ENCODE data around the gene IL1R2.

The IL1R2 gene

GRCh38 chr2:102004581-102004980 is 12.8 kb downstream of the IL1R2 start (continued):
- TF ChIP-seq TSHZ1 (tag by site-specific recombination; IDR thresholded peaks at IDR 0.05; ENCODE audit: borderline replicate concordance) (no peak), ZSCAN4 (tag by site-specific recombination; IDR thresholded peaks at IDR 0.05) (no peak), ZNF157 (tag by site-specific recombination; IDR thresholded peaks at IDR 0.05) (no peak), ZNF239 (tag by site-specific recombination; IDR thresholded peaks at IDR 0.05) (no peak), WT1 (tag by site-specific recombination; IDR thresholded peaks at IDR 0.05) (no peak), ZNF514 (tag by site-specific recombination; IDR thresholded peaks at IDR 0.05) (no peak), SALL2 (tag by site-specific recombination; IDR thresholded peaks at IDR 0.05; ENCODE audit: borderline replicate concordance) (no peak), ZNF221 (tag by site-specific recombination; IDR thresholded peaks at IDR 0.05; ENCODE audit: borderline replicate concordance) (no peak), YY1 (tag by site-specific recombination; IDR thresholded peaks at IDR 0.05) (no peak)

GRCh38 chr2:102005449-102005848 is 13.7 kb downstream of the IL1R2 start:
- ChIA-PET CTCF (interaction anchor here (0.8 to 5.0 kb wide), 13 partner anchors 10 to 438 kb away, joined by 3 to 33 read pairs (median 4); no protein-coding TSS in a partner anchor), POLR2A (no interaction called here)
- Histone ChIP-seq H3K4me3 (ENCODE audit: low read depth, low read length) (no peak overlapping the region), H3K4me1 (ENCODE audit: control insufficient read depth, insufficient read depth, low read length) (no peaks in the 10 kb centered on the region), H3K36me3 (ENCODE audit: control insufficient read depth in 2 of 2, insufficient read depth in 1 of 2, low read length in 2 of 2) (no peaks in the 10 kb centered on the region), H3K27ac (ENCODE audit: extremely low read depth, low read depth, low read length) (no peak overlapping the region), H3K9me3 (ENCODE audit: control insufficient read depth, insufficient read depth, low read depth, low read length) (no peaks in the 10 kb centered on the region)
- no peak for TF ChIP-seq ZNF138 (tag by site-specific recombination; IDR thresholded peaks at IDR 0.05; ENCODE audit: borderline replicate concordance)
- TF ChIP-seq GLI4 (tag by site-specific recombination; IDR thresholded peaks at IDR 0.05) = no peak
- TF ChIP-seq ZNF571 (tag by site-specific recombination; IDR thresholded peaks at IDR 0.05) = no peak
- no peak for TF ChIP-seq OVOL3 (tag by site-specific recombination; IDR thresholded peaks at IDR 0.05)
- no peak for TF ChIP-seq ZNF211 (tag by site-specific recombination; IDR thresholded peaks at IDR 0.05; ENCODE audit: low read depth)
- no peak for TF ChIP-seq ZNF560 (tag by site-specific recombination; IDR thresholded peaks at IDR 0.05; ENCODE audit: borderline replicate concordance)
- no peak for TF ChIP-seq TRIM28 (IDR thresholded peaks at IDR 0.05; ENCODE audit: borderline replicate concordance, low read length)
- no peak for TF ChIP-seq ZNF777 (tag by site-specific recombination; IDR thresholded peaks at IDR 0.05; ENCODE audit: borderline replicate concordance)
- TF ChIP-seq ZNF529 (tag by site-specific recombination; IDR thresholded peaks at IDR 0.05; ENCODE audit: insufficient replicate concordance) = no peak
- TF ChIP-seq ZNF157 (tag by site-specific recombination; IDR thresholded peaks at IDR 0.05) = no peak
- no peak for TF ChIP-seq ZNF701 (tag by site-specific recombination; IDR thresholded peaks at IDR 0.05)
- TF ChIP-seq ZNF133 (tag by site-specific recombination; IDR thresholded peaks at IDR 0.05) = no peak
- no peak for TF ChIP-seq ZNF292 (tag by site-specific recombination; IDR thresholded peaks at IDR 0.05; ENCODE audit: borderline replicate concordance, low read depth)
- TF ChIP-seq ZFP37 (tag by site-specific recombination; IDR thresholded peaks at IDR 0.05) = no peak
- TF ChIP-seq ZNF214 (tag by site-specific recombination; IDR thresholded peaks at IDR 0.05; ENCODE audit: borderline replicate concordance) = no peak
- no peak for TF ChIP-seq ZBTB17 (tag by site-specific recombination; IDR thresholded peaks at IDR 0.05)
- TF ChIP-seq ZBTB20 (tag by site-specific recombination; IDR thresholded peaks at IDR 0.05) = no peak
- TF ChIP-seq IKZF3 (tag by site-specific recombination; IDR thresholded peaks at IDR 0.05) = no peak
- TF ChIP-seq, protein P1, sequence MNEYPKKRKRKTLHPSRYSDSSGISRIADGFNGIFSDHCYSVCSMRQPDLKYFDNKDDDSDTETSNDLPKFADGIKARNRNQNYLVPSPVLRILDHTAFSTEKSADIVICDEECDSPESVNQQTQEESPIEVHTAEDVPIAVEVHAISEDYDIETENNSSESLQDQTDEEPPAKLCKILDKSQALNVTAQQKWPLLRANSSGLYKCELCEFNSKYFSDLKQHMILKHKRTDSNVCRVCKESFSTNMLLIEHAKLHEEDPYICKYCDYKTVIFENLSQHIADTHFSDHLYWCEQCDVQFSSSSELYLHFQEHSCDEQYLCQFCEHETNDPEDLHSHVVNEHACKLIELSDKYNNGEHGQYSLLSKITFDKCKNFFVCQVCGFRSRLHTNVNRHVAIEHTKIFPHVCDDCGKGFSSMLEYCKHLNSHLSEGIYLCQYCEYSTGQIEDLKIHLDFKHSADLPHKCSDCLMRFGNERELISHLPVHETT (tag by site-specific recombination; IDR thresholded peaks at IDR 0.05) = no peak
- TF ChIP-seq ZNF366 (tag by site-specific recombination; conservative IDR thresholded peaks at IDR 0.05) = no peak

All from HEK293 (cell line).